Measurements from ENCODE around the gene HPSE.

DNA sequence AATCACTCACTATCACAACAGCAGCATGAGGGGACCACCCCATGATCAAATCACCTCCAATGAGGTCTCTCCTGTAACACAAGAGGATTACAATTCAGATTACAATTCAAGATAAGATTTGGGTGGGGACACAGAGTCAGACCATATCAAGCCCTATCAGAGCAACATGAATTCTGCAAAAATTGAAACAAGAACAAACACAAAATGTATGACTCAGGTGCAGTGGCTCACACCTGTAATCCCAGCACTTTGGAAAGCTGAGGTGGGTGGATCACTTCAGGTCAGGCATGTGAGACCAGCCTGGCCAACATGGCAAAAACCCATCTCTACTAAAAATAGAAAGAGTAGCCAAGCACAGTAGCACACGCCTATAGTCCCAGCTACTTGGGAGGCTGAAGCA, 13.4 kb upstream of the HPSE start:
- TF ChIP-seq TCF7L2 (IDR thresholded peaks at IDR 0.05; ENCODE audit: low read depth, low read length) (no peak), POLR2AphosphoS5 (IDR thresholded peaks at IDR 0.05; ENCODE audit: low read depth, low read length) (no peak)
- TF ChIP-seq, protein P1, sequence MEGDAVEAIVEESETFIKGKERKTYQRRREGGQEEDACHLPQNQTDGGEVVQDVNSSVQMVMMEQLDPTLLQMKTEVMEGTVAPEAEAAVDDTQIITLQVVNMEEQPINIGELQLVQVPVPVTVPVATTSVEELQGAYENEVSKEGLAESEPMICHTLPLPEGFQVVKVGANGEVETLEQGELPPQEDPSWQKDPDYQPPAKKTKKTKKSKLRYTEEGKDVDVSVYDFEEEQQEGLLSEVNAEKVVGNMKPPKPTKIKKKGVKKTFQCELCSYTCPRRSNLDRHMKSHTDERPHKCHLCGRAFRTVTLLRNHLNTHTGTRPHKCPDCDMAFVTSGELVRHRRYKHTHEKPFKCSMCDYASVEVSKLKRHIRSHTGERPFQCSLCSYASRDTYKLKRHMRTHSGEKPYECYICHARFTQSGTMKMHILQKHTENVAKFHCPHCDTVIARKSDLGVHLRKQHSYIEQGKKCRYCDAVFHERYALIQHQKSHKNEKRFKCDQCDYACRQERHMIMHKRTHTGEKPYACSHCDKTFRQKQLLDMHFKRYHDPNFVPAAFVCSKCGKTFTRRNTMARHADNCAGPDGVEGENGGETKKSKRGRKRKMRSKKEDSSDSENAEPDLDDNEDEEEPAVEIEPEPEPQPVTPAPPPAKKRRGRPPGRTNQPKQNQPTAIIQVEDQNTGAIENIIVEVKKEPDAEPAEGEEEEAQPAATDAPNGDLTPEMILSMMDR (IDR thresholded peaks at IDR 0.05) = no peak
- TF ChIP-seq, protein P2, sequence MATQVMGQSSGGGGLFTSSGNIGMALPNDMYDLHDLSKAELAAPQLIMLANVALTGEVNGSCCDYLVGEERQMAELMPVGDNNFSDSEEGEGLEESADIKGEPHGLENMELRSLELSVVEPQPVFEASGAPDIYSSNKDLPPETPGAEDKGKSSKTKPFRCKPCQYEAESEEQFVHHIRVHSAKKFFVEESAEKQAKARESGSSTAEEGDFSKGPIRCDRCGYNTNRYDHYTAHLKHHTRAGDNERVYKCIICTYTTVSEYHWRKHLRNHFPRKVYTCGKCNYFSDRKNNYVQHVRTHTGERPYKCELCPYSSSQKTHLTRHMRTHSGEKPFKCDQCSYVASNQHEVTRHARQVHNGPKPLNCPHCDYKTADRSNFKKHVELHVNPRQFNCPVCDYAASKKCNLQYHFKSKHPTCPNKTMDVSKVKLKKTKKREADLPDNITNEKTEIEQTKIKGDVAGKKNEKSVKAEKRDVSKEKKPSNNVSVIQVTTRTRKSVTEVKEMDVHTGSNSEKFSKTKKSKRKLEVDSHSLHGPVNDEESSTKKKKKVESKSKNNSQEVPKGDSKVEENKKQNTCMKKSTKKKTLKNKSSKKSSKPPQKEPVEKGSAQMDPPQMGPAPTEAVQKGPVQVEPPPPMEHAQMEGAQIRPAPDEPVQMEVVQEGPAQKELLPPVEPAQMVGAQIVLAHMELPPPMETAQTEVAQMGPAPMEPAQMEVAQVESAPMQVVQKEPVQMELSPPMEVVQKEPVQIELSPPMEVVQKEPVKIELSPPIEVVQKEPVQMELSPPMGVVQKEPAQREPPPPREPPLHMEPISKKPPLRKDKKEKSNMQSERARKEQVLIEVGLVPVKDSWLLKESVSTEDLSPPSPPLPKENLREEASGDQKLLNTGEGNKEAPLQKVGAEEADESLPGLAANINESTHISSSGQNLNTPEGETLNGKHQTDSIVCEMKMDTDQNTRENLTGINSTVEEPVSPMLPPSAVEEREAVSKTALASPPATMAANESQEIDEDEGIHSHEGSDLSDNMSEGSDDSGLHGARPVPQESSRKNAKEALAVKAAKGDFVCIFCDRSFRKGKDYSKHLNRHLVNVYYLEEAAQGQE (IDR thresholded peaks at IDR 0.05; ENCODE audit: insufficient read depth in 1 of 2, low read depth in 2 of 2, low read length in 1 of 2) = no peak

Data from Panc1 (cell line).